ENCODE data around the gene TSPYL1. TPM values are rescaled to one million over a fixed set of nuclear protein-coding genes. Genes with fewer than 3 reads are reported as not detected.

The TSPYL1 gene
- polyA plus RNA-seq (2013): 34.8 TPM in 2 replicates

DNA sequence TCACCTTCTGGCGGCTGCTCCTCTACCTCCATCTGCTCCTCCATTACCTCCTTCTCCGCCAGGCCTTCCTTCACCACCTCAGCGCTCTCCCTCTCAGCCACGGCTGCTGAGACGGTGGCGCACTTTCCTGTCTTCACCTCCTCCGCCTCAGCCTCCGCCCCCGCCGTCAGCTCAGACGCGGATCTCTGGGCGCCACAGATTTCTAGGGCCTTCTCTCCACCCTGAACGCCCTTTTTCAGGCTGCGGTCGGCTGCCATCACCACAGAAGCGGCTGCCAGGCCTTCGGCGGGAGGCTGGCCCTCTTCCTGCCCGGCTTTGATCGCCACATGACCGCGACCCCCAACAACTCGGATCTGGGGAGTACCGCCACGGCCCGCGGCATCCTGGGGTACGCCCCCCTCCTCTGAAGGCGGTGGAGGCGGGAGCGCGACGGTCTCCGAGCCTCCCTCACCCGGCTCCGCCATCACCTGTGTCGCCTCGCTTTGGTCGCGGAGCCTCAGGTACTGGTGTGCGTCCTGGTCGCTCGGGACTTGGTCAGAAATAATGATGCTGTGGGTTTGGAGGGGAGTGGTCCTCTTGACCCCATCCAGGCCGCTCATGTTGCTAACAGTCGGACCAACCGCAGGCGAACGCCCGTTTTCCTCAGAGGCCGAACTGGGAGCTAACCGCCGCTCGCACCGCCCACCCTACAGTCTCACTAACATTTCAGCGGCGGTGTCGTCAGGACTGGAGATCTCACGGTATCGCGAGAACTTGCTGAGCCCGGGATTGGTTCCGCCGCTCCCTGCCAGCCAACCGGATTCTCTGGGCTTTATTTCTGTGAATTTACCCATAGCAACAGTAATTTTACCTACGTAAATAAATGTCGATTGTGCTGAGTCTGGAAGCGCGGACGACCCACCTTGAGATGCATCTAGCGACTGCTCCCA is at the start of gene TSPYL1:
Gene TSPYL1, minus strand, starts transcription at position 699 of the 929 bp plus-strand sequence. Its CDS starts 100 bp downstream, at position 599.
- H3K4me3 ChIP-seq (ENCODE audit: low read depth, low read length): peak within 1 kb of the TSS; percentile 94
- H2AFZ ChIP-seq (ENCODE audit: insufficient read depth, low read length, poor library complexity): peak within 1 kb of the TSS; percentile 56
- peaks cover 0 to 7% of the 10 kb centered on the region in 2 experiments for H3K36me3 ChIP-seq (ENCODE audit: control insufficient read depth in 1 of 2, insufficient read depth in 2 of 2, low read length in 2 of 2)
- H3K79me1 ChIP-seq (ENCODE audit: low read length): peaks cover 7% of the 10 kb centered on the region
- H4K8ac ChIP-seq (ENCODE audit: low read depth, low read length): peak within 1 kb of the TSS; percentile 76
- no peaks in the 10 kb centered on the region for H3K27me3 ChIP-seq (ENCODE audit: insufficient read depth, low read length)
- peak within 1 kb of the TSS; percentile 26 for H3K18ac ChIP-seq (ENCODE audit: low read length)
- peak within 1 kb of the TSS; percentile 25 for H4K12ac ChIP-seq (ENCODE audit: low read depth, low read length)
- H3K4me1 ChIP-seq (ENCODE audit: control insufficient read depth in 1 of 2, insufficient read depth in 2 of 2, low read length in 2 of 2): peaks cover 12 to 14% of the 10 kb centered on the region in 2 experiments
- peak within 1 kb of the TSS; percentile 18 for H3K4ac ChIP-seq (ENCODE audit: low read depth, low read length)
- peak within 1 kb of the TSS; percentile 75 for H3K4me2 ChIP-seq (ENCODE audit: low read length)
- no peaks in the 10 kb centered on the region for H3K9me3 ChIP-seq (ENCODE audit: insufficient read depth, low read depth, low read length)
- peaks cover 15% of the 10 kb centered on the region for H3K79me2 ChIP-seq (ENCODE audit: control insufficient read depth, insufficient read depth, low read length, poor library complexity)
- peak within 1 kb of the TSS; percentile 16 for H2AK5ac ChIP-seq (ENCODE audit: low read length)
- DNase-seq: peak; percentile 98 to 99
- H3K9ac ChIP-seq (ENCODE audit: low read length): peak within 1 kb of the TSS; percentile 72
- peak within 1 kb of the TSS; percentile 41 for H2BK5ac ChIP-seq (ENCODE audit: low read depth, low read length, poor library complexity)
- WGBS (ENCODE audit: extremely low coverage, insufficient coverage, insufficient read length): no CpG with 5 or more reads among the region's 71 CpGs
- peak within 1 kb of the TSS; percentile 65 for H4K91ac ChIP-seq (ENCODE audit: low read depth, low read length)
- peak within 1 kb of the TSS; percentile 58 for H3K14ac ChIP-seq (ENCODE audit: low read length)
- no peak within 1 kb of the TSS for H2BK12ac ChIP-seq (ENCODE audit: low read length)
- peak within 1 kb of the TSS; percentile 70 for H3K27ac ChIP-seq (ENCODE audit: low read depth, low read length)
- H2BK120ac ChIP-seq (ENCODE audit: insufficient read depth, low read length, poor library complexity): peak within 1 kb of the TSS; percentile 40
- no peak within 1 kb of the TSS for H3K23ac ChIP-seq (ENCODE audit: low read length)

DNA sequence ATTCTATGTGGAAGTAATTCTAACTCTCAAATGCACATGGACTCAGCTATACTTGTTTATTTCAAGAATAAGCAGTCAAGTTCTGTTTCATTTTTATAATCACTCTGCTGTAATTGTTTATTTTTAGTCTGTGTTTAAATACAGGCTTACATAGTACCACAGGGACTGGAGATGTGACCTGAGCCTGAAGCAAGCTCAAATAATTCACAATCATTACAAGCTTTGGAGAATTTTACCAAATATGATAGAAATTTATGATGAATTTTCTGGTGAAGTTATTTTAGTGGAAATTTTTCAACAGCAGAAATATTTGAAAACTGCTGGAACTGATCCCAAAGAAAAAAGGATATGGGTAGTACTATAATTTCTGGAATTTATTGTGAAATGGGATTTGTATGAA is 49.4 kb upstream of the TSPYL1 start:
- Histone ChIP-seq H3K79me2 (ENCODE audit: control insufficient read depth, insufficient read depth, low read length, poor library complexity) (no peaks in the 10 kb centered on the region), H3K4ac (ENCODE audit: low read depth, low read length) (no peak overlapping the region), H3K9me3 (ENCODE audit: insufficient read depth, low read depth, low read length) (no peaks in the 10 kb centered on the region), H3K36me3 (ENCODE audit: control insufficient read depth in 1 of 2, insufficient read depth in 2 of 2, low read length in 2 of 2) (no peaks in the 10 kb centered on the region), H3K79me1 (ENCODE audit: low read length) (no peaks in the 10 kb centered on the region), H3K23ac (ENCODE audit: low read length) (no peak overlapping the region), H3K4me2 (ENCODE audit: low read length) (no peak overlapping the region), H3K4me1 (ENCODE audit: control insufficient read depth in 1 of 2, insufficient read depth in 2 of 2, low read length in 2 of 2) (no peaks in the 10 kb centered on the region), H3K27ac (ENCODE audit: low read depth, low read length) (no peak overlapping the region), H4K8ac (ENCODE audit: low read depth, low read length) (no peak overlapping the region), H3K18ac (ENCODE audit: low read length) (no peak overlapping the region), H3K4me3 (ENCODE audit: low read depth, low read length) (no peak overlapping the region), H2AK5ac (ENCODE audit: low read length) (no peak overlapping the region), H2BK120ac (ENCODE audit: insufficient read depth, low read length, poor library complexity) (no peak overlapping the region), H4K91ac (ENCODE audit: low read depth, low read length) (no peak overlapping the region), H4K12ac (ENCODE audit: low read depth, low read length) (no peak overlapping the region), H2BK5ac (ENCODE audit: low read depth, low read length, poor library complexity) (no peak overlapping the region), H2AFZ (ENCODE audit: insufficient read depth, low read length, poor library complexity) (no peak overlapping the region), H3K27me3 (ENCODE audit: insufficient read depth, low read length) (no peaks in the 10 kb centered on the region), H2BK12ac (ENCODE audit: low read length) (no peak overlapping the region), H3K14ac (ENCODE audit: low read length) (no peak overlapping the region), H3K9ac (ENCODE audit: low read length) (no peak overlapping the region)
- peak in 1 of 2 donors; percentile 81 for DNase-seq

DNA sequence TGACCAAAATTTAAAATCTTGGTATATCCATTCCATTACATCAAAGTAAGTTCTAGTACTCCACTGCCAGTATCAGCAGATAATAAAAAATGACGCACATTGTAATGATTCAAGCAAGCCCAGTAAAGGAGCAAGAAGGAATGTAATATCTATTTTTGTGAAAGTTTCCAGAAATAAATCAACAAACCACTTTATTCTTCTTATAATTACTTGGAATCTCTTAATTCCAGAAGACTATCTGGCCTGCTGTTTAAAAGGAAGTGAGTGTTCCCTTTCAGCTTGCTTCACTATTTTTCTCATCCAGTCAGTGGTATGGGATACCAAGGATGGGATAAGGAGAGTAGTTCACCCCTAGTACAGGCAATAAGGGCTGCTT is 48.8 kb upstream of the TSPYL1 start:
- Histone ChIP-seq H3K9me3 (ENCODE audit: insufficient read depth, low read depth, low read length) (no peaks in the 10 kb centered on the region), H3K36me3 (ENCODE audit: control insufficient read depth in 1 of 2, insufficient read depth in 2 of 2, low read length in 2 of 2) (no peaks in the 10 kb centered on the region), H3K4ac (ENCODE audit: low read depth, low read length) (no peak overlapping the region), H3K14ac (ENCODE audit: low read length) (no peak overlapping the region), H3K4me3 (ENCODE audit: low read depth, low read length) (no peak overlapping the region), H3K79me1 (ENCODE audit: low read length) (no peaks in the 10 kb centered on the region), H3K18ac (ENCODE audit: low read length) (no peak overlapping the region), H3K4me2 (ENCODE audit: low read length) (no peak overlapping the region), H3K27me3 (ENCODE audit: insufficient read depth, low read length) (no peaks in the 10 kb centered on the region), H4K8ac (ENCODE audit: low read depth, low read length) (no peak overlapping the region), H3K4me1 (ENCODE audit: control insufficient read depth in 1 of 2, insufficient read depth in 2 of 2, low read length in 2 of 2) (no peaks in the 10 kb centered on the region), H2BK120ac (ENCODE audit: insufficient read depth, low read length, poor library complexity) (no peak overlapping the region), H3K27ac (ENCODE audit: low read depth, low read length) (no peak overlapping the region), H3K9ac (ENCODE audit: low read length) (no peak overlapping the region), H2BK12ac (ENCODE audit: low read length) (no peak overlapping the region), H3K79me2 (ENCODE audit: control insufficient read depth, insufficient read depth, low read length, poor library complexity) (no peaks in the 10 kb centered on the region), H2AK5ac (ENCODE audit: low read length) (no peak overlapping the region), H4K12ac (ENCODE audit: low read depth, low read length) (no peak overlapping the region), H2AFZ (ENCODE audit: insufficient read depth, low read length, poor library complexity) (no peak overlapping the region), H4K91ac (ENCODE audit: low read depth, low read length) (no peak overlapping the region), H2BK5ac (ENCODE audit: low read depth, low read length, poor library complexity) (no peak overlapping the region), H3K23ac (ENCODE audit: low read length) (no peak overlapping the region)
- no CpG with 5 or more reads among the region's 1 CpG for WGBS (ENCODE audit: extremely low coverage, insufficient coverage, insufficient read length)
- no peak for DNase-seq

DNA sequence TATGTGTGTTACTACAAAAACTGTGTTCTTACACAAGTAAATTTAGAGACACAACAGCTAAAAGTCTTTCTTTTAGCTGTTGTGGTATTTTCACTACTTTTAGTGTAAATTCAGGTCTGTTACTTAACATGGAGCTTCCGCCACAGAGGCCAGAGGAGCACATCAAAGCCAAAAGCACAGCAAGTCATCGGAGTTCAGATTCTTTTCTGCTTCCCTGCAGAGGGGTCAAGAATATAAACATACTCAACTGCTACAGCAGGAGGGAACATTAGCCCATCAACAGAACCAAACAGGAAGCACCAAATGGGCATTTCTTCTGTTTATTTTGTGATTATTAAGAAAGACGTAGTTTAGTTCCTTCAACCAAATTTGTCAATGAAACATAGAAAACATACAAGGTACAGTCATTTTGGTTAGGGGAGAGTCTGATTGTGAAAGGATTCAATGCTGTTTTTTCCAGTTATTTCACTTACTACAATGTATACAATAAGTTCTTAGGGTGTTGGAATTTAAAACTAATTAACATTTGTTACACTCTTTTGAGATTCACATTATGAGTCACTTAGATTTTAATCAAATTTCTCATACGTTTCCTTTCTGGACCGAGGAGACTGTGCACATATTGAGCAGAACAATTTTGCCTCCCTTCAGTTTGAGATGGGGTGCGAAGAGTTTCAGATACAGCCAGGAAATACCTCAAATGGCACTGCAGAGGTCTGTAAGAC is 48.2 kb upstream of the TSPYL1 start:
- Histone ChIP-seq H3K4me3 (ENCODE audit: low read depth, low read length) (no peak overlapping the region), H3K4ac (ENCODE audit: low read depth, low read length) (no peak overlapping the region), H3K79me1 (ENCODE audit: low read length) (no peaks in the 10 kb centered on the region), H3K18ac (ENCODE audit: low read length) (no peak overlapping the region), H3K27me3 (ENCODE audit: insufficient read depth, low read length) (no peaks in the 10 kb centered on the region), H3K36me3 (ENCODE audit: control insufficient read depth in 1 of 2, insufficient read depth in 2 of 2, low read length in 2 of 2) (no peaks in the 10 kb centered on the region), H2BK5ac (ENCODE audit: low read depth, low read length, poor library complexity) (no peak overlapping the region), H3K79me2 (ENCODE audit: control insufficient read depth, insufficient read depth, low read length, poor library complexity) (no peaks in the 10 kb centered on the region), H3K9me3 (ENCODE audit: insufficient read depth, low read depth, low read length) (no peaks in the 10 kb centered on the region), H2AFZ (ENCODE audit: insufficient read depth, low read length, poor library complexity) (no peak overlapping the region), H4K8ac (ENCODE audit: low read depth, low read length) (no peak overlapping the region), H3K23ac (ENCODE audit: low read length) (no peak overlapping the region), H2BK12ac (ENCODE audit: low read length) (no peak overlapping the region), H3K4me1 (ENCODE audit: control insufficient read depth in 1 of 2, insufficient read depth in 2 of 2, low read length in 2 of 2) (no peaks in the 10 kb centered on the region), H2BK120ac (ENCODE audit: insufficient read depth, low read length, poor library complexity) (no peak overlapping the region), H3K9ac (ENCODE audit: low read length) (no peak overlapping the region), H2AK5ac (ENCODE audit: low read length) (no peak overlapping the region), H3K4me2 (ENCODE audit: low read length) (no peak overlapping the region), H3K27ac (ENCODE audit: low read depth, low read length) (no peak overlapping the region), H4K12ac (ENCODE audit: low read depth, low read length) (no peak overlapping the region), H3K14ac (ENCODE audit: low read length) (no peak overlapping the region), H4K91ac (ENCODE audit: low read depth, low read length) (no peak overlapping the region)
- no peak for DNase-seq
- WGBS (ENCODE audit: extremely low coverage, insufficient coverage, insufficient read length): no CpG with 5 or more reads among the region's 6 CpGs

Data from trophoblast cell (in vitro differentiated cells and primary cell).